KMS-11 (cell line): ENCODE results near the gene DNAAF6.

Source experiments
- H2AFZ ChIP-seq: fragments of 200-600 bp; sonication (generic); 2 replicates; pipeline ENCODE4 v1.6.1; 2016; ENCODE audit warnings: antibody characterized with exemption, mixed run types, low read depth
- H3K27ac ChIP-seq: fragments of 200-600 bp; sonication (generic); 2 replicates; pipeline ENCODE4 v1.6.1; 2016; ENCODE audit warnings: mild to moderate bottlenecking, mixed run types
- H3K27me3 ChIP-seq: fragments of 200-600 bp; sonication (generic); 2 replicates; pipeline ENCODE4 v1.6.1; 2017; ENCODE audit warnings: mild to moderate bottlenecking, low read depth, mixed run types, moderate library complexity; ENCODE audit not compliant: insufficient read depth
- H3K36me3 ChIP-seq: fragments of 200-600 bp; sonication (generic); 2 replicates; pipeline ENCODE4 v1.6.1; 2017; ENCODE audit warnings: mild to moderate bottlenecking, mixed run types; ENCODE audit not compliant: insufficient read depth
- H3K4me1 ChIP-seq: fragments of 200-600 bp; sonication (generic); 2 replicates; pipeline ENCODE4 v1.6.1; 2016; ENCODE audit warnings: mild to moderate bottlenecking, low read depth, mixed run types; ENCODE audit not compliant: poor library complexity, severe bottlenecking
- H3K4me2 ChIP-seq: fragments of 200-600 bp; sonication (generic); 2 replicates; pipeline ENCODE4 v1.7.0; 2016; ENCODE audit warnings: mild to moderate bottlenecking, mixed run types
- H3K4me3 ChIP-seq: fragments of 200-600 bp; sonication (generic); IDR thresholded peaks from 2 replicates; pipeline ENCODE4 v1.6.1; 2017; ENCODE audit warnings: low read depth, low read length, mixed read lengths; ENCODE audit not compliant: insufficient read depth
- H3K79me2 ChIP-seq: fragments of 200-600 bp; sonication (generic); 2 replicates; pipeline ENCODE4 v1.6.1; 2016; ENCODE audit warnings: low read depth, mixed run types; ENCODE audit not compliant: insufficient read depth
- H3K9ac ChIP-seq: fragments of 200-600 bp; sonication (generic); 2 replicates; pipeline ENCODE4 v1.6.1; 2016; ENCODE audit warnings: mild to moderate bottlenecking, mixed run types
- H4K20me1 ChIP-seq: fragments of 200-600 bp; sonication (generic); 2 replicates; pipeline ENCODE4 v1.6.1; 2016; ENCODE audit warnings: mild to moderate bottlenecking, mixed run types; ENCODE audit not compliant: insufficient read depth
- CTCF ChIP-seq: fragments of 200-600 bp; sonication (generic); conservative IDR thresholded peaks from 2 replicates; pipeline ENCODE4 v1.6.1; 2017; ENCODE audit warnings: low read depth, mild to moderate bottlenecking, antibody characterized with exemption, low read length, moderate library complexity, mixed read lengths

Gene DNAAF6

DNA sequence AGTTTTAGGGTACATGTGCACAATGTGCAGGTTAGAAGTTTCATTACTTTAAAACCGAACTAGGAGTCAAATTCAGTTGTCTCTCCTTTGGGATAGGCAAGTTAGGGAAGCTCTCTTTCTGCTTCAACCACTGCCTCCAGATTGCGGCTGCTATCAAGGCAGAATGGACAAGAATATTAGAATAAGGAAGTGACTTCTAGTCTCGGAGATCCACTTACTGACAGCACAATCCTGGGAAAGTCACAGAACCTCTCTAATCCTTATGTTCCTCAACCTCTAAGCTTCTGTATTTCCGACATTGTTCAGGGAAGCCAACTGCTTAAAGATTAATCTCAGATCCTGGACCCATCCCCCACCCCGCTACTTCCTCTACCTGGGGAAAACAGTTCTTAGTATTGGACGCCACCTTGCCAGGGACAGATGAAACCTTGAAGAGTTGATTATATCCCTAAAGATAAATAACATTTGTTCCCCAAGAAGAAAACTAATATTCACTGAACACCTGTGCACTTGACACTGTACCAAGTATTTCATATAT, 2.3 kb upstream of the DNAAF6 start:
- TF ChIP-seq CTCF = no peak
- H3K79me2 ChIP-seq = no peaks in the 10 kb centered on the region
- no peaks in the 10 kb centered on the region for H4K20me1 ChIP-seq
- H3K27ac ChIP-seq = no peak overlapping the region
- H3K36me3 ChIP-seq = no peaks in the 10 kb centered on the region
- H3K9ac ChIP-seq = no peak overlapping the region
- H3K4me2 ChIP-seq = no peak overlapping the region
- H3K4me3 ChIP-seq = no peak overlapping the region
- no peaks in the 10 kb centered on the region for H3K4me1 ChIP-seq
- no peak overlapping the region for H2AFZ ChIP-seq
- no peaks in the 10 kb centered on the region for H3K27me3 ChIP-seq

DNA sequence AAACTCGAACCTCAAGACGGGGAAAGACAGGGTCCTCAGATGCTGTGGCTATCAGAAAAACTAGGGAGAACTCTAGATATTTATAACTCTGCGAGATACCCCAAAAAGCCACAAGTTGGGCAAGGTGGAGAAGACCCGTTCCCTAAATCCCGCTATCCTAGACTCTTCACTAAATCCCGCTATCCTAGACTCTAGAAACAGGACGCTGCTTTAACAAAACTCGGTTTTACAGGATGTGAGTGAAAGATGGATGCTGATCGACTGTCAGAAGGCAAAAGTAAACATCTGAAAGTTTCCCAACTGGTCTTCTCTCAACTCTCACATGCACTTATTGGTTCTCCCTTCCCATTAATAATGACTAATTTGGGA, 270 bp downstream of the DNAAF6 start:
- Histone ChIP-seq H3K79me2 (no peaks in the 10 kb centered on the region), H3K27ac (no peak overlapping the region), H3K4me3 (no peak overlapping the region), H3K36me3 (no peaks in the 10 kb centered on the region), H3K9ac (no peak overlapping the region), H2AFZ (no peak overlapping the region), H3K27me3 (no peaks in the 10 kb centered on the region), H3K4me1 (no peaks in the 10 kb centered on the region), H4K20me1 (no peaks in the 10 kb centered on the region), H3K4me2 (no peak overlapping the region)
- no peak for TF ChIP-seq CTCF

DNA sequence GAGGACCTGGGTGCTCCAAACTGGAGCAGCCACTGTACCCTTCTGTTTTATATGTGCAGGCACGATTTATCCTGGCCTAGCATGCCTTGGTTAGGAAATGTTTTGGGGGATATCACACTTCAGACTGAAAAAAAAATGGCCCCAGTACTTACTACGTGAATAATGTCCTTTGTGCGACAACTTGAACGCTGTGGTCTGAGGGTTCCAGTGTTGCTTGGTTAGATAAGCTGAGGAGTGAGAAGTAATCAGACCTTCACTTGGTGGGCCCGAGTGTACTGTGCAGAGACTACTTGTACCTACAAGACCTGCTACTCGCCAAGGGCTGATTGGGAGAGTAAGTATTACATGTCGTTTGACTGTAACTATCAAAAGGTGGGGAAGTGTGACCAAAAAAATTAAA, 678 bp downstream of the DNAAF6 start:
- no peak overlapping the region for H3K4me2 ChIP-seq
- H3K27me3 ChIP-seq = no peaks in the 10 kb centered on the region
- TF ChIP-seq CTCF = no peak
- H2AFZ ChIP-seq = no peak overlapping the region
- no peak overlapping the region for H3K4me3 ChIP-seq
- no peaks in the 10 kb centered on the region for H3K79me2 ChIP-seq
- no peaks in the 10 kb centered on the region for H3K4me1 ChIP-seq
- no peaks in the 10 kb centered on the region for H3K36me3 ChIP-seq
- no peak overlapping the region for H3K9ac ChIP-seq
- no peak overlapping the region for H3K27ac ChIP-seq
- H4K20me1 ChIP-seq = no peaks in the 10 kb centered on the region

DNA sequence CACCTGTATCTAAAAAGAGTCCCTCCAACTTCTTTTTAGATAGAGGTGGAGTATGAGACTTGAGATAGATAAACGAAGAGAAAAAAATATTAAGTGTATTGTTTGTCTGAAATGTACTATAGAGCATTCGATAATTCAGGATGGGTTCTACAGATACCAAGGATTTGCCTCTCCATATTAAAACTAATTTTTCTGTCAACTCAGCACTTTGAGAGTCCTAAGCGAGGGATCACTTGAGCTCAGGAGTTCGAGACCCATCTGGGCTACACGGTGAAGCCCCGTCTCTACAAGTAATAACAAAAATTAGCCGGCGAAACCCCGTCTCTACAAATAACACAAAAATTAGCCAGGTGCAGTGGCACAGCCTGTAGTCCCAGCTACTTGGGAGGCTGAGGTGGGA, 1.5 kb downstream of the DNAAF6 start:
- H3K4me2 ChIP-seq = no peak overlapping the region
- H4K20me1 ChIP-seq = no peaks in the 10 kb centered on the region
- H3K4me1 ChIP-seq = no peaks in the 10 kb centered on the region
- H2AFZ ChIP-seq = no peak overlapping the region
- no peaks in the 10 kb centered on the region for H3K27me3 ChIP-seq
- no peaks in the 10 kb centered on the region for H3K36me3 ChIP-seq
- no peak overlapping the region for H3K9ac ChIP-seq
- H3K79me2 ChIP-seq = no peaks in the 10 kb centered on the region
- no peak overlapping the region for H3K27ac ChIP-seq
- H3K4me3 ChIP-seq = no peak overlapping the region
- no peak for TF ChIP-seq CTCF

GRCh38 chrX:107213477-107213876, 7.1 kb downstream of the DNAAF6 start:
- H3K36me3 ChIP-seq = no peaks in the 10 kb centered on the region
- H3K79me2 ChIP-seq = no peaks in the 10 kb centered on the region
- no peak overlapping the region for H2AFZ ChIP-seq
- H3K9ac ChIP-seq = no peak overlapping the region
- H3K4me2 ChIP-seq = no peak overlapping the region
- no peak for TF ChIP-seq CTCF
- H4K20me1 ChIP-seq = no peaks in the 10 kb centered on the region
- no peaks in the 10 kb centered on the region for H3K27me3 ChIP-seq
- H3K27ac ChIP-seq = no peak overlapping the region
- no peaks in the 10 kb centered on the region for H3K4me1 ChIP-seq
- no peak overlapping the region for H3K4me3 ChIP-seq
